A549 treated with RU486 at 1 μM for 4 hours (cell line): ENCODE results near the gene ST6GALNAC1. TPM values are rescaled to one million over a fixed set of nuclear protein-coding genes. Genes with fewer than 3 reads are reported as not detected.

Experiments used
- total RNA-seq: library from RNA; stranded (reverse); fragments of 200-300 nt; extraction: Qiagen RNA extraction; gene quantifications from 5 replicates; pipeline ENCODE4 v1.2.3, GENCODE V29; 2022; ENCODE audit warnings: low read depth

ST6GALNAC1 gene, protein sequence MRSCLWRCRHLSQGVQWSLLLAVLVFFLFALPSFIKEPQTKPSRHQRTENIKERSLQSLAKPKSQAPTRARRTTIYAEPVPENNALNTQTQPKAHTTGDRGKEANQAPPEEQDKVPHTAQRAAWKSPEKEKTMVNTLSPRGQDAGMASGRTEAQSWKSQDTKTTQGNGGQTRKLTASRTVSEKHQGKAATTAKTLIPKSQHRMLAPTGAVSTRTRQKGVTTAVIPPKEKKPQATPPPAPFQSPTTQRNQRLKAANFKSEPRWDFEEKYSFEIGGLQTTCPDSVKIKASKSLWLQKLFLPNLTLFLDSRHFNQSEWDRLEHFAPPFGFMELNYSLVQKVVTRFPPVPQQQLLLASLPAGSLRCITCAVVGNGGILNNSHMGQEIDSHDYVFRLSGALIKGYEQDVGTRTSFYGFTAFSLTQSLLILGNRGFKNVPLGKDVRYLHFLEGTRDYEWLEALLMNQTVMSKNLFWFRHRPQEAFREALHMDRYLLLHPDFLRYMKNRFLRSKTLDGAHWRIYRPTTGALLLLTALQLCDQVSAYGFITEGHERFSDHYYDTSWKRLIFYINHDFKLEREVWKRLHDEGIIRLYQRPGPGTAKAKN
- total RNA-seq, result 0.07 to 0.81 TPM (median 0.46 TPM) in 3 of 5 replicates, not detected in the others

DNA sequence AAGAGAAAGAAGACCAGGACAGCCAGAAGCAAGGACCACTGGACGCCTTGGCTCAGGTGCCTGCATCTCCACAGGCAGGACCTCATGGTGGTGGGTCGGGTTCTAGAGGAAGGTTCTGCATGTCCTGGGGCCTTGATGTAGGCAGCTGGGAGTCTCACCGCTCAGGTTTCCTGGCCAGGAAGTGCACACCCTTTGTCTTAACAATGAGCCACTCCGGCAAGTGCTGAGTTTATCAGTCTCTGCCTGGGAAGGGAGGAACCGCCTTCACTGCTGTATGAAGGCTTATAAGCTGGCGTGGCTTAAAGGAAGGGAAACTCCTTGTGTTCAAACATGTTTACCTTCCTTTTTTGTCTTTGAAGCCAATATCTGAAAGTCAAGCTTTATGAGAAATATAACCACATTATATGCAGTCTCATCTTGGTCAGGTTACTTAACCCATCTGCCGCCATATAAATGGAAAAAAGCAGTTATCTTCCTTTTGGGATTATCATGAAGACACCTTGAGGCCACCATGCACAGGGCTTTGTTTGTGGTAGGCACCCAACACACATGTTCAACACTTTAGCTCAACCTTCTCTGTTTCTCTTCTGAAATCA is at the start of gene ST6GALNAC1:
TSS of gene ST6GALNAC1 (minus strand) at position 205 of the 596 bp plus-strand sequence. CDS start at position 86, 119 bp downstream.

DNA sequence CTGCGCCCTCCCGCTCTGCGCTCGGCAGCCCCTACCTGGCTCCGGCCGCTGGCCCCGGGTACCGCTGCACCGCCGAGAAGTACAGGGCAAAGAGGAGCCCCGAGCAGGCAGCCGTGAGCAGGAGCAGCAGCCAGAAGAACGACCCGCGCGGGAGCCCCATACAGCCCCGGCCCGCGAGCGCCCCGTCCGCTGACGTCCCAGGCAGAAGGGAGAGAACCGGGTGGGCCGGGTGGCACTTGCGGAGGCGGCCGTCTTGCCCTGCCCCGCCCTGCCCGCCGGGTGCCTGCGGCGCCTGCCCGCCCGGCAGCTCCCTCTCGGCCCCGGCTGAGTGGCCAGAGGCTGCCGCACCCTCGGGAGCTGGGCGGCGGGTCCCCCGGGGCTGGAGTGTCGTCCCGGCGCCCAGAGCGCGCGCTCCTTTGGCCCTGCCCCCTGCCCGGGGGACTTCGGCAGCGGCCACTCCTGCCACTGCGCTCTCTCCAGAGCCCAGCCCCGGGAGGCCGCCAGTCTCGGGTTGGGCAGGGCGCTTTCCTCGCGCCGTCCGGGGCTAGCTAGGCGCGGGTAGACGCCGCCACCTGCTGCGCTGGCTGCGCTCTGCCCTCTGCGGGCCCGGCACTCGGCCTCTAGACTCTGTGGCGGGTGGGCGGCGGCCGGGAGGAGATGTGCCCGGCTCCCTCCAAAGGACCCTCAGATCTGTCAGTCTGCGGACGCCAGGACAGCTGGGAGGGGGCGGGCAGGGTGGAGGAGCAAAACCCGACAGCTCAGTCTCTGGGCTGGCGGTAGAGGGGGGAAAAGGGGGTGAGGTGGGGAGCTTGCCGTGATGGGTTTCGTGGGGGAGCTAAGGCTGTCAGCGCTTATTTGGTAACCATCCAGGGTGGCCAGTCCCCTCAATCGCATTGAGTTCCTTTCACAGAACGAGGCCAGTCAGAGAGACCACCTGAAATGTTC is 57.6 kb downstream of the ST6GALNAC1 start, which contains the start of gene ST6GALNAC2:
TSS of gene ST6GALNAC2 (minus strand) at position 212 of the 945 bp plus-strand sequence. CDS start at position 160, 52 bp downstream.

Other genes with a start within 250 kb of the ST6GALNAC1 start
- 27.5 to 34.5 TPM (median 34.0 TPM) in 5 replicates for gene UBE2O, start 190.6 kb downstream of the ST6GALNAC1 start, total RNA-seq
- 0.38 to 0.74 TPM (median 0.57 TPM) in 4 of 5 replicates, not detected in the other for gene AANAT, start 176.2 kb downstream of the ST6GALNAC1 start, total RNA-seq
- 50.2 to 69.1 TPM (median 61.3 TPM) in 5 replicates for gene RHBDF2, start 142.3 kb downstream of the ST6GALNAC1 start, total RNA-seq
- 0.73 to 1.4 TPM (median 1.1 TPM) in 5 replicates for gene CYGB, start 106.0 kb downstream of the ST6GALNAC1 start, total RNA-seq
- not detected in 5 replicates for gene PRCD, start 103.7 kb downstream of the ST6GALNAC1 start, total RNA-seq
- 0.28 to 0.70 TPM (median 0.33 TPM) in 4 of 5 replicates, not detected in the other for gene ST6GALNAC2, start 57.9 kb downstream of the ST6GALNAC1 start, total RNA-seq
- 60.2 to 76.7 TPM (median 63.6 TPM) in 5 replicates for gene MXRA7, start 67.2 kb upstream of the ST6GALNAC1 start, total RNA-seq
- gene JMJD6, start 82.8 kb upstream of the ST6GALNAC1 start, total RNA-seq, result 66.9 to 80.7 TPM (median 72.6 TPM) in 5 replicates
- gene METTL23, start 83.1 kb upstream of the ST6GALNAC1 start, total RNA-seq, result 51.1 to 63.5 TPM (median 59.8 TPM) in 5 replicates
- 380 to 475 TPM (median 459 TPM) in 5 replicates for gene SRSF2, start 93.6 kb upstream of the ST6GALNAC1 start, total RNA-seq
- gene MFSD11, start 94.4 kb upstream of the ST6GALNAC1 start, total RNA-seq, result 19.7 to 23.5 TPM (median 22.5 TPM) in 5 replicates
- 16.0 to 25.5 TPM (median 22.3 TPM) in 5 replicates for gene MGAT5B, start 224.6 kb upstream of the ST6GALNAC1 start, total RNA-seq